Activated CD8-positive, alpha-beta memory T cell treated with anti-CD3 and anti-CD28 coated beads, Interleukin-2, amount 10 ng/mL, durations not matched to agents 7 days and 5 days (primary cell): ENCODE results near the gene SMPD3. TPM values are rescaled to one million over a fixed set of nuclear protein-coding genes. Genes with fewer than 3 reads are reported as not detected.
"Not testable (repeated sequence)": the region's sequence is repeated elsewhere in the genome, so short reads cannot be mapped to it uniquely, and the experiment has no call there.

Source experiments
- ATAC-seq: fragments of 150-1000 bp; cut with Tn5 transposase; one replicate; pipeline ENCODE4 v1.10.0; 2021; ENCODE audit warnings: moderate library complexity
- CTCF ChIA-PET: fragments of 350-600 bp; sonication (Branson Sonifier 250); formaldehyde crosslinking; loops from one replicate; lab custom pipeline; 2021; ENCODE audit warnings: antibody characterized with exemption; lab: Charles Lee
- DNase-seq: peaks from one replicate; pipeline ENCODE4 v3.0.0-alpha.2; 2020
- H3K27ac Mint-ChIP-seq: one replicate; pipeline ENCODE4 v1.8.0; 2021; ENCODE audit warnings: mild to moderate bottlenecking, mixed read lengths
- H3K27me3 Mint-ChIP-seq: one replicate; pipeline ENCODE4 v1.8.0; 2021; ENCODE audit warnings: mixed read lengths
- H3K36me3 Mint-ChIP-seq: one replicate; pipeline ENCODE4 v1.8.0; 2021; ENCODE audit warnings: mild to moderate bottlenecking, mixed read lengths
- H3K4me1 Mint-ChIP-seq: one replicate; pipeline ENCODE4 v1.8.0; 2021; ENCODE audit warnings: mixed read lengths
- H3K4me3 Mint-ChIP-seq: one replicate; pipeline ENCODE4 v1.8.0; 2021; ENCODE audit warnings: mild to moderate bottlenecking, moderate library complexity, mixed read lengths
- H3K9me3 Mint-ChIP-seq: one replicate; pipeline ENCODE4 v1.8.0; 2022; ENCODE audit warnings: low read depth, mixed read lengths
- total RNA-seq, 2 experiments: library from RNA; stranded (reverse); gene quantifications; one replicate each; pipeline ENCODE4 v1.2.3, GENCODE V29; 2021

The SMPD3 gene
- total RNA-seq: 1 to 10 TPM; 7.7 to 7.9 TPM

DNA sequence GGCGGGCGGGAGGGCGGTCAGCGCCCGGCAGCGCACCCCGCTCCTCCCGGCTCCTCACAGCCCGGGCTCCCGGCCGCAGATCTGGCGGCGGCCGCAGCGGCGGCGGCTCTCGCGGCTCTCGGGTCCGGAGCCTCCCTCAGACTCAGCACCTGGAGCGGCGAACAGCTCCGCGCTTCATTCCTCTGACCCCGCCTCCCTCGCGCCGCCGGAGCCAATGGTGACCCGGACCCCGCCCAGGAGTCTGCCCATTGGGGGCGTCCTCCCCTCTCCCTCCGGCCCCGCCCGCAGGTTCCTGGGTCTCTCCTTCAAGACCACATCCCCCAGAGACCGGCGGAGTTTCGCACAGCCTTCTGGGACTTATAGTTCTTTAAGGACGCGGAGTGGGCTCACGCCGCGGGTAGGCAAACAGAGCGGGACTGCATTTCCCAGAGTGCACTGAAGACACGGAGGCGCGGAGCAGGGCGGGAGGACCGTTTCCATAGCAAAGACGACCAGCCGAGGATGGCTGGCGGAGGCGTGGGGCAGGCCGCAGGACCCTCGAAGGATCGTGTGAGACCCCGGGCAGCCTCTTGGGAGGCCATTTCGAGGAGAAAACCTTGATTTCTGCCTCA lies at the start of gene SMPD3:
TSS of gene SMPD3 (minus strand) at position 149 of the 611 bp plus-strand sequence. CDS start 76,327 bp downstream, outside the sequence.
- Mint-ChIP-seq H3K4me1 (peaks cover 17% of the 10 kb centered on the region), H3K9me3 (no peaks in the 10 kb centered on the region), H3K27me3 (peaks cover 37% of the 10 kb centered on the region), H3K27ac (no peak within 1 kb of the TSS), H3K36me3 (no peaks in the 10 kb centered on the region), H3K4me3 (peak within 1 kb of the TSS; percentile 69)
- peak; percentile 97 for ATAC-seq
- CTCF ChIA-PET: interaction anchor here (0.6 to 2.4 kb wide), 9 partner anchors 19 to 187 kb away, joined by 3 to 8 read pairs (median 3); no protein-coding TSS in a partner anchor
- DNase-seq: peak; percentile 100

DNA sequence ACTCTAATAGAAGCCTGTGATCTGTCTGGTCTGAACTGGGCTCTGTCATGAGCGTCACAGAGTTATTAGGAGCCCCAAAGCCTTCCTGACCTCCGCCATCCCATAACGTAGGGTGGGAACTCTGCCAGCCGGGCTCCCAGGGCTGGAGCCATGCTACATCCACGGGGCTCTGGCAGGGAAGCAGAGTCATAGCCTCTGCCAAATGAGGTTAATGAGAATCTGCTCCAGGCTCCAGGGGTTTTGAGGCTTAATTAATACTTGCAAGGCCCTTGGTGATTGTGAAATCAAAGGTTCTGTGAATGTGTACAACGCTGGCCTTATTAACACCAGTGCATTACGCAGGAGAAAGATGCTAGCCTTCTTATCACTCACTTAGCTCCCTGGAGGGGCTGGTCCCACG lies 48.4 kb upstream of the SMPD3 start:
- ATAC-seq (no peak), DNase-seq (no peak)
- Mint-ChIP-seq H3K27me3 (peaks cover 17% of the 10 kb centered on the region), H3K9me3 (no peaks in the 10 kb centered on the region), H3K4me1 (no peaks in the 10 kb centered on the region), H3K36me3 (no peaks in the 10 kb centered on the region), H3K4me3 (no peak overlapping the region), H3K27ac (no peak overlapping the region)
- CTCF ChIA-PET: no interaction called here

- CTCF ChIA-PET: interaction anchor here (1.0 kb wide), 1 partner anchor 16 kb away, joined by 4 read pairs; no protein-coding TSS in a partner anchor
These were observed 46.0 kb upstream of the SMPD3 start for GRCh38 chr16:68494261-68494660.

GRCh38 chr16:68493412-68494070 lies 45.2 kb upstream of the SMPD3 start:
- ATAC-seq: no peak

More at GRCh38 chr16:68494261-68494660, 46.0 kb upstream of the SMPD3 start:
- H3K36me3 Mint-ChIP-seq, H3K4me3 Mint-ChIP-seq, H3K9me3 Mint-ChIP-seq, DNase-seq, H3K27ac Mint-ChIP-seq, H3K4me1 Mint-ChIP-seq, ATAC-seq: not testable (repeated sequence)
- H3K27me3 Mint-ChIP-seq: peaks cover 15% of the 10 kb centered on the region

GRCh38 chr16:68492543-68493411 lies 44.5 kb upstream of the SMPD3 start:
- H3K27me3 Mint-ChIP-seq: peaks cover 18% of the 10 kb centered on the region
- no peaks in the 10 kb centered on the region for H3K9me3 Mint-ChIP-seq
- no peak for DNase-seq
- no peaks in the 10 kb centered on the region for H3K4me1 Mint-ChIP-seq
- no peaks in the 10 kb centered on the region for H3K36me3 Mint-ChIP-seq
- ATAC-seq: no peak
- CTCF ChIA-PET: interaction anchor here (0.7 kb wide), 1 partner anchor 18 kb away, joined by 4 read pairs; no protein-coding TSS in a partner anchor
- H3K27ac Mint-ChIP-seq: no peak overlapping the region
- no peak overlapping the region for H3K4me3 Mint-ChIP-seq

More at GRCh38 chr16:68493412-68494070, 45.2 kb upstream of the SMPD3 start:
- H3K27ac Mint-ChIP-seq: no peak overlapping the region
- DNase-seq: no peak
- H3K27me3 Mint-ChIP-seq: peaks cover 15% of the 10 kb centered on the region
- no peaks in the 10 kb centered on the region for H3K36me3 Mint-ChIP-seq
- no peaks in the 10 kb centered on the region for H3K4me1 Mint-ChIP-seq
- CTCF ChIA-PET: interaction anchor here (0.7 kb wide), 1 partner anchor 17 kb away, joined by 4 read pairs; no protein-coding TSS in a partner anchor
- H3K4me3 Mint-ChIP-seq: no peak overlapping the region
- H3K9me3 Mint-ChIP-seq: no peaks in the 10 kb centered on the region

DNA sequence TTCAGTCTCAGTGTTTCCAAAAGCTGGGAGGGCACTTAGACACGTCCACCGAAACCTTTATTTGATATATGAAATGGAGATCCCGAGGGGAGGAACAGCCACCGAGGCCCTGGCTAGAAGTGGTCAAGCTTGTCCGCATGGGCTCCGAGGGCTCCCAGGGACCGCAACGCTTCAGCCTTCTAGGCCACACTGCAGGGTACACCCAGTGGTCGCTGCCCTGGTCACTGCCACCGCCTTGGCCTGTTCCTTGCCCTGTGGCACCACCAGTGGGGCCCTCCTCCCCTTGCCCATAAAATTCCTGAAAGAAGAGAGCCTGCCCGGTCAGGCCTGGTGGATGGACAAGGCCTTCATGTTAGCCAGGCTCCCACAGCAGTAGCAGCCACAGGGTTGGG lies 43.8 kb upstream of the SMPD3 start:
- DNase-seq (no peak), ATAC-seq (no peak)

GRCh38 chr16:68491576-68491950 lies 43.3 kb upstream of the SMPD3 start:
- H3K9me3 Mint-ChIP-seq: no peaks in the 10 kb centered on the region
- H3K27me3 Mint-ChIP-seq: peaks cover 22% of the 10 kb centered on the region
- no peak overlapping the region for H3K27ac Mint-ChIP-seq
- H3K4me1 Mint-ChIP-seq: no peaks in the 10 kb centered on the region
- DNase-seq: no peak
- H3K4me3 Mint-ChIP-seq: no peak overlapping the region
- no peaks in the 10 kb centered on the region for H3K36me3 Mint-ChIP-seq
- ATAC-seq: no peak
- CTCF ChIA-PET: interaction anchor here (1.3 kb wide), 1 partner anchor 19 kb away, joined by 5 read pairs; no protein-coding TSS in a partner anchor

More for the DNA sequence above, 43.8 kb upstream of the SMPD3 start:
- Mint-ChIP-seq H3K4me1 (no peaks in the 10 kb centered on the region), H3K27ac (no peak overlapping the region), H3K27me3 (peaks cover 20% of the 10 kb centered on the region), H3K36me3 (no peaks in the 10 kb centered on the region), H3K4me3 (no peak overlapping the region), H3K9me3 (no peaks in the 10 kb centered on the region)
- CTCF ChIA-PET: no interaction called here

GRCh38 chr16:68490829-68491575 lies 42.7 kb upstream of the SMPD3 start:
- Mint-ChIP-seq H3K27ac (no peak overlapping the region), H3K9me3 (no peaks in the 10 kb centered on the region), H3K27me3 (peaks cover 16% of the 10 kb centered on the region), H3K36me3 (no peaks in the 10 kb centered on the region), H3K4me3 (no peak overlapping the region), H3K4me1 (no peaks in the 10 kb centered on the region)
- ATAC-seq (no peak), DNase-seq (no peak)
- CTCF ChIA-PET: interaction anchor here (1.3 kb wide), 1 partner anchor 19 kb away, joined by 5 read pairs; no protein-coding TSS in a partner anchor

DNA sequence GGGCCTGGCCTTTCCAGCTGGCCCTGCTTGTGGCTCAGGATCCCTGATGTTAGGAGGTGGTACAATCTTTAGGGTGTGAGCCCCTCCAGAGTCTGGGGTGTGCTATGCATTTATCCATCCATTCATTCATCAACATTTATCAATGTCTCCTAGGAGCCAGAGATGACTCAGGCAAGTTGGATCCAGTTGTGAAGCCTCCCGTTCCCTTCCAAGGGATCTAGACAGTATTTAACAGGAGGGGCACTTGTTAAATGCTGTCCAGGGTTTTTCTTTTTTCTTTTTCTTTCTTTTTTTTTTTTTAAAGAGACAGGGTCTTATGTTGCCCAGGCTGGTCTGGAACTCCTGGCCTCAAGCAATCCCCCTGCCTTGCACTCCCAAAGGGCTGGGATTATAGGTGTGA lies 42.0 kb upstream of the SMPD3 start:
- H3K36me3 Mint-ChIP-seq: no peaks in the 10 kb centered on the region
- CTCF ChIA-PET: interaction anchor here (0.8 to 1.3 kb wide), 2 partner anchors 20 to 30 kb away, joined by 3 to 5 read pairs; no protein-coding TSS in a partner anchor
- H3K27ac Mint-ChIP-seq: no peak overlapping the region
- DNase-seq (no peak), ATAC-seq (no peak)
- H3K27me3 Mint-ChIP-seq: peaks cover 14% of the 10 kb centered on the region
- H3K4me1 Mint-ChIP-seq: no peaks in the 10 kb centered on the region
- H3K9me3 Mint-ChIP-seq: no peaks in the 10 kb centered on the region
- no peak overlapping the region for H3K4me3 Mint-ChIP-seq

GRCh38 chr16:68488554-68488953 lies 40.2 kb upstream of the SMPD3 start:
- DNase-seq (no peak), ATAC-seq (no peak)
- CTCF ChIA-PET: no interaction called here
- no peaks in the 10 kb centered on the region for H3K36me3 Mint-ChIP-seq
- no peaks in the 10 kb centered on the region for H3K9me3 Mint-ChIP-seq
- H3K4me1 Mint-ChIP-seq: no peaks in the 10 kb centered on the region
- H3K4me3 Mint-ChIP-seq: no peak overlapping the region
- peaks cover 10% of the 10 kb centered on the region for H3K27me3 Mint-ChIP-seq
- no peak overlapping the region for H3K27ac Mint-ChIP-seq

- no peaks in the 10 kb centered on the region for H3K4me1 Mint-ChIP-seq
- no peaks in the 10 kb centered on the region for H3K36me3 Mint-ChIP-seq
- CTCF ChIA-PET: interaction anchor here (2.0 to 2.1 kb wide), 2 partner anchors 18 to 23 kb away, joined by 9 to 10 read pairs; no protein-coding TSS in a partner anchor
- ATAC-seq: no peak
- no peak for DNase-seq
- no peak overlapping the region for H3K27ac Mint-ChIP-seq
- no peaks in the 10 kb centered on the region for H3K9me3 Mint-ChIP-seq
- no peak overlapping the region for H3K4me3 Mint-ChIP-seq
- peaks cover 10% of the 10 kb centered on the region for H3K27me3 Mint-ChIP-seq
These were observed 39.4 kb upstream of the SMPD3 start for GRCh38 chr16:68487669-68488068.

DNA sequence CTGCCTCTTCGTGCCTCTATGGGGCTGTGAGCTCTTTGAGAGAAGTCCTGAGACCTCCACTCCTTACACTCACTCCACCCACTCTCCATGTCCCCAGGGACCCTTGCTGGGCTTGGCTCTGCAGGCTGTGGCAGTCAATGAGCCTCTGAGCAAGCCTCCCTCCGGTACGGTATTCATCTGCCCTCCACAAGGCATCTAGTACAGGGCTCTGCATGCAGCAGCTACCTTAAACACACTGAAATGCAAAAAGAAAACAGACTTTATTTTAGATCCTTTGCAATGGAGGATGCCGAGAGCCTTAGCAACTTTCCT lies 38.9 kb upstream of the SMPD3 start:
- Mint-ChIP-seq H3K36me3 (no peaks in the 10 kb centered on the region), H3K4me1 (no peaks in the 10 kb centered on the region), H3K9me3 (no peaks in the 10 kb centered on the region), H3K27me3 (peaks cover 13% of the 10 kb centered on the region), H3K27ac (no peak overlapping the region), H3K4me3 (no peak overlapping the region)
- CTCF ChIA-PET: interaction anchor here (2.0 to 2.1 kb wide), 2 partner anchors 17 to 24 kb away, joined by 9 to 10 read pairs; no protein-coding TSS in a partner anchor
- ATAC-seq: no peak
- DNase-seq: no peak
